CD4-positive, alpha-beta memory T cell (primary cell): ENCODE measurements around the gene RPTN. TPM values are rescaled to one million over a fixed set of nuclear protein-coding genes. Genes with fewer than 3 reads are reported as not detected.
A peak's percentile ranks its signal among the peaks of the same experiment; 100 is the strongest.

Experiments used
- CTCF ChIA-PET: fragments of 350-600 bp; sonication (Branson Sonifier 250); formaldehyde crosslinking; loops from one replicate; lab custom pipeline; 2021; ENCODE audit warnings: inconsistent platforms; ENCODE audit not compliant: partially characterized antibody; lab: Charles Lee
- POLR2A ChIA-PET: fragments of 350-600 bp; sonication (Branson Sonifier 250); formaldehyde crosslinking; loops from one replicate; lab custom pipeline; 2021; ENCODE audit not compliant: partially characterized antibody; lab: Charles Lee
- DNase-seq, 5 donors: peaks; one replicate each; pipeline versions ENCODE4 v3.0.0 to v3.0.0-alpha.2; 2020 to 2022; ENCODE audit warnings: mixed read lengths in 1 of 5
- H3K27ac ChIP-seq: one replicate; pipeline ENCODE4 v1.7.0; 2013; ENCODE audit warnings: low read depth, low read length
- H3K27me3 ChIP-seq: 2 replicates; pipeline ENCODE4 v1.7.0; 2013; ENCODE audit warnings: mild to moderate bottlenecking, low read length, moderate library complexity; ENCODE audit not compliant: insufficient read depth
- H3K36me3 ChIP-seq: 2 replicates; pipeline ENCODE4 v1.7.0; 2013; ENCODE audit warnings: mild to moderate bottlenecking, low read length, moderate library complexity; ENCODE audit not compliant: insufficient read depth
- H3K4me1 ChIP-seq: 2 replicates; pipeline ENCODE4 v1.7.0; 2013; ENCODE audit warnings: mild to moderate bottlenecking, low read length, moderate library complexity; ENCODE audit not compliant: insufficient read depth
- H3K4me3 ChIP-seq, 2 donors: one replicate each; pipeline ENCODE4 v1.7.0; 2013; ENCODE audit warnings: low read length in 2 of 2, mild to moderate bottlenecking in 1 of 2
- H3K9me3 ChIP-seq, 2 donors: one replicate each; pipeline ENCODE4 v1.7.0; 2013; ENCODE audit warnings: low read length in 2 of 2, control low read depth in 1 of 2; ENCODE audit not compliant: control insufficient read depth in 1 of 2
- H3K27ac Mint-ChIP-seq, 7 donors: one replicate each; pipeline ENCODE4 v1.8.0; 2020 to 2021; ENCODE audit warnings: mixed read lengths in 7 of 7, mild to moderate bottlenecking in 6 of 7, inconsistent platforms in 3 of 7, moderate library complexity in 3 of 7
- H3K27me3 Mint-ChIP-seq, 2 donors: one replicate each; pipeline ENCODE4 v1.8.0; 2020 to 2021; ENCODE audit warnings: mixed read lengths in 2 of 2
- H3K36me3 Mint-ChIP-seq, 2 donors: one replicate each; pipeline ENCODE4 v1.8.0; 2020 to 2021; ENCODE audit warnings: mixed read lengths in 2 of 2, inconsistent platforms in 1 of 2, mild to moderate bottlenecking in 1 of 2
- H3K4me1 Mint-ChIP-seq, 4 donors: one replicate each; pipeline ENCODE4 v1.8.0; 2020 to 2021; ENCODE audit warnings: mixed read lengths in 4 of 4, mild to moderate bottlenecking in 1 of 4
- H3K4me3 Mint-ChIP-seq, 8 donors: one replicate each; pipeline ENCODE4 v1.8.0; 2020 to 2021; ENCODE audit warnings: mixed read lengths in 8 of 8, mild to moderate bottlenecking in 7 of 8, moderate library complexity in 6 of 8, inconsistent platforms in 3 of 8
- H3K9me3 Mint-ChIP-seq, 8 donors: one replicate each; pipeline ENCODE4 v1.8.0; 2020 to 2021; ENCODE audit warnings: mixed read lengths in 8 of 8, mild to moderate bottlenecking in 5 of 8, inconsistent platforms in 3 of 8, moderate library complexity in 1 of 8
- intact Hi-C: fragments of 100-400 bp; cut with micrococcal nuclease; formaldehyde crosslinking; loops from one replicate; pipeline ENCODE4 v1.15.1; 2023
- polyA plus RNA-seq, 2 donors: library from polyadenylated mRNA; unstranded; fragments of 300-500 nt; fragmentation: Illumina TruSeq; gene quantifications; one replicate each; pipeline ENCODE4 v1.2.3, GENCODE V29; 2021
- total RNA-seq, 2 experiments: library from RNA; stranded (reverse); gene quantifications; one replicate each; pipeline ENCODE4 v1.2.3, GENCODE V29; 2021

Gene RPTN
- total and polyA plus RNA-seq, 4 experiments from 2014 or later: not detected

DNA sequence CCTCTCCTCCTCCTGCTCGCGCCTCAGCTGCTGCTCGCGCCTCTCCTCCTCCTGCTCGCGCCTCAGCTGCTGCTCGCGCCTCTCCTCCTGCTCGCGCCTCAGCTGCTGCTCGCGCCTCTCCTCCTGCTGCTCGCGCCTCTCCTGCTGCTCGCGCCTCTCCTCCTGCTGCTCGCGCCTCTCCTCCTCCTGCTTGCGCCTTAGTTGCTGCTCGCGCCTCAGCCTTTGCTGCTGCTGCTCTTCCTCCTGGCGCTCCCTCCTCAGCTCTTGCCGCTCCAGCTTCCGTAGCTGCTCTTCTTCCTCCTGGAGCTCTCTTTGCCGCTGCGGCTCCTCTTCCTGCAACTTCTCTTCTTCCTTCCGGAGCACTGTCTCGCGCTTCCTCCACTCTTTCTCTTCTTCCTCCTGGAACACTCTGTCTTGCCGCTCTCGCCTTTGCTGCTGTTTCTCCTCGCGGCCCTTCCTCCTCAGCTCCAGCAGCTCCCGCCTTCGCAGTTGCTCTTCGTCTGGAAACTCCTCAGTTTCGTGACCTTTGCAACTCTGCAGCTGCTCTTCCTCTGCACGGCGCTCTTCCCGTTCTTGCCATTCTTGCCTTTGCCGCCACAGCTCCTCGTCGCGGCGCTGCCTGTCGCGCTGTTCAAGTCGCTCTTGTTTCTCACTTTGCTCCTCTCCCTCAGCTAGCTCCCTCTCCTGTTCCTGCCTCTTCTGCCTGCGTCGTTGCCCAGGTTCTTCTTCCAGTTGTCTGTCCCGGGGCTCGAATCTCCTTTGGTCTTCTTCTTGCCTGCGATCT, 46.7 kb downstream of the RPTN start:
- Histone ChIP-seq H3K4me3 (peak overlapping the region in 1 of 2 donors; percentile 49), H3K36me3 (no peaks in the 10 kb centered on the region), H3K4me1 (peaks cover 47% of the 10 kb centered on the region), H3K9me3 (no peaks in the 10 kb centered on the region), H3K27me3 (peaks cover 44% of the 10 kb centered on the region), H3K27ac (no peak overlapping the region)
- ChIA-PET POLR2A (no interaction called here), CTCF (interaction anchor here (0.9 to 2.2 kb wide), 3 partner anchors 59 to 368 kb away, joined by 3 to 7 read pairs (median 3); no protein-coding TSS in a partner anchor)
- peaks cover 0 to 4% of the 10 kb centered on the region in 2 donors for H3K36me3 Mint-ChIP-seq
- H3K27me3 Mint-ChIP-seq: peaks cover 8 to 35% of the 10 kb centered on the region in 2 donors
- H3K4me3 Mint-ChIP-seq: no peak overlapping the region
- no peak overlapping the region for H3K27ac Mint-ChIP-seq
- H3K4me1 Mint-ChIP-seq: peaks cover 0 to 11% (median 8%) of the 10 kb centered on the region in 4 donors
- intact Hi-C loops: loop anchor here (10.0 kb wide), 1 partner anchor 57 kb away; no protein-coding TSS in a partner anchor
- no peak for DNase-seq
- H3K9me3 Mint-ChIP-seq: peaks cover 0 to 11% (median 7%) of the 10 kb centered on the region in 8 donors

GRCh38 chr1:152111515-152111968, 47.5 kb downstream of the RPTN start:
- peak in 2 of 5 donors; percentile 16 to 22 for DNase-seq
- Histone ChIP-seq H3K36me3 (no peaks in the 10 kb centered on the region), H3K27ac (no peak overlapping the region), H3K9me3 (no peaks in the 10 kb centered on the region), H3K27me3 (peaks cover 47% of the 10 kb centered on the region), H3K4me3 (peak overlapping the region; percentile 47 to 59), H3K4me1 (peaks cover 47% of the 10 kb centered on the region)
- no peak overlapping the region for H3K4me3 Mint-ChIP-seq
- peaks cover 0 to 15% (median 11%) of the 10 kb centered on the region in 8 donors for H3K9me3 Mint-ChIP-seq
- peaks cover 0 to 13% (median 9%) of the 10 kb centered on the region in 4 donors for H3K4me1 Mint-ChIP-seq
- H3K36me3 Mint-ChIP-seq: peaks cover 0 to 4% of the 10 kb centered on the region in 2 donors
- intact Hi-C loops: loop anchor here (10.0 kb wide), 1 partner anchor 57 kb away; no protein-coding TSS in a partner anchor
- POLR2A ChIA-PET: interaction anchor here (0.7 to 1.2 kb wide), 2 partner anchors 13 to 256 kb away, joined by 3 to 4 read pairs; no protein-coding TSS in a partner anchor
- H3K27ac Mint-ChIP-seq: no peak overlapping the region
- CTCF ChIA-PET: interaction anchor here (0.9 to 2.2 kb wide), 4 partner anchors 59 to 369 kb away, joined by 3 to 7 read pairs (median 3); no protein-coding TSS in a partner anchor
- H3K27me3 Mint-ChIP-seq: peaks cover 8 to 33% of the 10 kb centered on the region in 2 donors

DNA sequence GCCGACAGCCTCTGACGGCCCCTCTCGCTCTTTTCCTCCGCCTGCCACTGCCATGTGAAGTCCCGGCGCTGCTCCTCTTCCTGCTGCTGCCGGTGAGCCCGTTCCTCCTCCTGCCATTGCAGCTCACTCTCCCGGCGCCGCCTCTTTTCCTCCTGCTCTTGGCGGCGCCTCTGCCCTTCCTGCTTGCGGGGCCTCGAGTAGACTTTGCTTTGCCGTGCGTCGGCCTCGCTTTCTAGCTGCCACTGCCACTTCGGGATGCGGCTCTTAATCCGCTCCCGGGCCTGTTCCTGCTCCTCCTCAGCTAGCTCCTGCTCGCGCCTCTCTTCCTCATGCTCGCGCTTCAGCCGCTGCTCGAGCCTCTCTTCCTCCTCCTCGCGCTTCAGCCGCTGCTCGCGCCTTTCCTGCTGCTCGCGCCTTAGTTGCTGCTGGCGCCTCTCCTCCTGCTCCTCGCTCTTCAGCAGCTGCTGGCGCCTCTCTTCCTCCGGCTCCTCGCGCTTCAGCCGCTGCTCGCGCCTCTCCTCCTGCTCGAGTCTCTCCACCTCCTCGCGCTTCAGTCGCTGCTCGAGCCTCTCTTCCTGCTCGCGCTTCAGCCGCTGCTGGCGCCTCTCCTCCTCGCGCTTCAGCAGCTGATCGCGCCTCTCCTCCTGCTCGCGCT, 48.0 kb downstream of the RPTN start:
- peaks cover 11 to 35% of the 10 kb centered on the region in 2 donors for H3K27me3 Mint-ChIP-seq
- ChIA-PET CTCF (interaction anchor here (1.5 to 2.2 kb wide), 6 partner anchors 30 to 349 kb away, joined by 3 to 8 read pairs (median 4); no protein-coding TSS in a partner anchor), POLR2A (interaction anchor here (0.7 to 1.7 kb wide), 3 partner anchors 13 to 256 kb away, joined by 3 to 8 read pairs (median 4); partner anchors contain the start of gene S100A11)
- H3K36me3 Mint-ChIP-seq: peaks cover 0 to 4% of the 10 kb centered on the region in 2 donors
- no peaks in the 10 kb centered on the region for H3K9me3 ChIP-seq
- peak overlapping the region; percentile 47 to 59 for H3K4me3 ChIP-seq
- peaks cover 0 to 20% (median 11%) of the 10 kb centered on the region in 8 donors for H3K9me3 Mint-ChIP-seq
- H3K4me3 Mint-ChIP-seq: no peak overlapping the region
- no peaks in the 10 kb centered on the region for H3K36me3 ChIP-seq
- DNase-seq: peak; percentile 21 to 39 (median 25)
- intact Hi-C loops: loop anchor here (10.0 kb wide), 1 partner anchor 56 kb away; no protein-coding TSS in a partner anchor
- peaks cover 0 to 13% (median 9%) of the 10 kb centered on the region in 4 donors for H3K4me1 Mint-ChIP-seq
- no peak overlapping the region for H3K27ac Mint-ChIP-seq
- no peak overlapping the region for H3K27ac ChIP-seq
- H3K27me3 ChIP-seq: peaks cover 51% of the 10 kb centered on the region
- H3K4me1 ChIP-seq: peaks cover 47% of the 10 kb centered on the region

DNA sequence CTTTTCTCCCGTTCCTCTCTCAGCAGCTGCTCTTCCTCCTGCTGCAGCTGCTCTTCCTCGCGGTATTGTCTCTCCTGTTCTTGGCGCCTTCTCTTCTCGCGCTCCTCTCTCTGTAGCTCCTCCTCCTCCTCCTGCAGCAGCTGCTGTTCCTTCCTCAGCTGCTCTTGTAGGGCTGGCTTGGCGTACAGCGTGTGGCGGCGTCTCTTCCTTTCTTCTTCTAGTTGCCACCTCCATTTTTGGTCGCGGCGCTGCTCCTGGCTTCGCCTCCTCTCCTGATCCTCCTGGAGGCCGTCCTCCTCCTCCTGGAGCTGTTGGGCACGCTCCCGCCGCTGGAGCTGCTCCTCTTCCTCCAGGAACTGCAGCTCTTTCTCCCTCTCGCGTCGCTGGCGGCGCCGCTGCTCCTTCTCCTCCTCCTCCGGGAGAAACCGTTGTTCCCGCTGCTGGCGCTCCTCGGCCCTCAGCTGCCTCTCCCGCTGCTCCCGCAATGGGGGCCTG, 48.6 kb downstream of the RPTN start:
- Mint-ChIP-seq H3K27ac (no peak overlapping the region), H3K27me3 (peaks cover 11 to 33% of the 10 kb centered on the region in 2 donors), H3K36me3 (peaks cover 0 to 4% of the 10 kb centered on the region in 2 donors), H3K9me3 (peaks cover 0 to 20% (median 11%) of the 10 kb centered on the region in 8 donors), H3K4me1 (peaks cover 0 to 13% (median 9%) of the 10 kb centered on the region in 4 donors), H3K4me3 (no peak overlapping the region)
- Histone ChIP-seq H3K4me1 (peaks cover 47% of the 10 kb centered on the region), H3K27me3 (peaks cover 57% of the 10 kb centered on the region), H3K4me3 (peak overlapping the region; percentile 42 to 59), H3K36me3 (no peaks in the 10 kb centered on the region), H3K9me3 (no peaks in the 10 kb centered on the region), H3K27ac (no peak overlapping the region)
- intact Hi-C loops: loop anchor here (10.0 kb wide), 1 partner anchor 56 kb away; no protein-coding TSS in a partner anchor
- ChIA-PET CTCF (interaction anchor here (1.1 to 1.9 kb wide), 6 partner anchors 31 to 349 kb away, joined by 3 to 8 read pairs (median 4); no protein-coding TSS in a partner anchor), POLR2A (interaction anchor here (1.2 to 1.7 kb wide), 2 partner anchors 14 to 75 kb away, joined by 4 to 8 read pairs; partner anchors contain the start of gene S100A11)
- peak in 4 of 5 donors; percentile 21 to 30 (median 28) for DNase-seq

- Histone ChIP-seq H3K36me3 (no peaks in the 10 kb centered on the region), H3K4me3 (peak overlapping the region; percentile 42 to 59), H3K27me3 (peaks cover 62% of the 10 kb centered on the region), H3K9me3 (no peaks in the 10 kb centered on the region), H3K4me1 (peaks cover 47% of the 10 kb centered on the region), H3K27ac (no peak overlapping the region)
- POLR2A ChIA-PET: interaction anchor here (1.7 kb wide), 1 partner anchor 74 kb away, joined by 8 read pairs; the partner anchor contains the start of gene S100A11
- H3K27me3 Mint-ChIP-seq: peaks cover 13 to 34% of the 10 kb centered on the region in 2 donors
- H3K4me3 Mint-ChIP-seq: no peak overlapping the region
- H3K36me3 Mint-ChIP-seq: peaks cover 0 to 4% of the 10 kb centered on the region in 2 donors
- DNase-seq: no peak
- CTCF ChIA-PET: interaction anchor here (1.1 to 1.9 kb wide), 5 partner anchors 31 to 350 kb away, joined by 3 to 8 read pairs (median 4); no protein-coding TSS in a partner anchor
- H3K4me1 Mint-ChIP-seq: peaks cover 0 to 13% (median 9%) of the 10 kb centered on the region in 4 donors
- H3K27ac Mint-ChIP-seq: no peak overlapping the region
- intact Hi-C loops: loop anchor here (10.0 kb wide), 1 partner anchor 55 kb away; no protein-coding TSS in a partner anchor
- H3K9me3 Mint-ChIP-seq: peaks cover 0 to 20% (median 10%) of the 10 kb centered on the region in 8 donors
Observed at GRCh38 chr1:152109998-152110294, 49.1 kb downstream of the RPTN start.

DNA sequence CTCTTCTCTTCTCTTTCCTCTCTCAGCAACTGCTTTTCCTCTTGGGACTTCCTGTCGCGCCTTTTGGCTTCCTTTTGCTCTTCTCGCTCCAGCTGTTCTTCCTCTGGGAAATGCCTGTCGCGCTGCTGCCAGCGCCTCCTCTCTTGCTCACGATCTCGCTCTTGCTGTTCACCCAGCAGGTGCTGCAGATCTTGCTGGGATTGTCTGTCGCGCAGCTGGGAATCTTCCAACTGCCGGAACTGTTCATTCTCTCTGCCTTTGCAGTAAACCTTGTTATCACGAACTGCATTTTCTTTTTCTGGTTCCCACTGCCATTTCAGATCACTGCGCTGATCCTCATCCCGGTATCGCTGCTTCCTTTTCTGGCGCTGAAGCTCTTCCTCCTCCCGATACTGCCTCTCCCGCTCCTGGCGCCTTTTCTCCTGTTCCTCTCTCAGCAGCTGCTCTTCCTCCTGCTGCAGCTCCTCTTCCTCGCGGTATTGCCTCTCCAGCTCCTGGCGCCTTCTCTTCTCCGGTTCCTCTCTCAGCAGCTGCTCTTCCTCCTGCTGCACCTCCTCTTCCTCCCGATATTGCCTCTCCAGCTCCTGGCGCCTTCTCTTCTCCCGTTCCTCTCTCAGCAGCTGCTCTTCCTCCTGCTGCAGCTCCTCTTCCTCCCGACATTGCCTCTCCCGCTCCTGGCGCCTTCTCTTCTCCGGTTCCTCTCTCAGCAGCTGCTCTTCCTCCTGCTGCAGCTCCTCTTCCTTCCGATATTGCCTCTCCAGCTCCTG, 49.6 kb downstream of the RPTN start:
- Histone ChIP-seq H3K4me3 (peak overlapping the region in 1 of 2 donors; percentile 59), H3K9me3 (no peaks in the 10 kb centered on the region), H3K27ac (no peak overlapping the region), H3K4me1 (peaks cover 47% of the 10 kb centered on the region), H3K36me3 (no peaks in the 10 kb centered on the region), H3K27me3 (peaks cover 59% of the 10 kb centered on the region)
- intact Hi-C loops: no loop called here
- Mint-ChIP-seq H3K9me3 (peaks cover 0 to 20% (median 10%) of the 10 kb centered on the region in 8 donors), H3K27ac (no peak overlapping the region), H3K27me3 (peaks cover 13 to 33% of the 10 kb centered on the region in 2 donors), H3K4me3 (no peak overlapping the region), H3K36me3 (peaks cover 0 to 4% of the 10 kb centered on the region in 2 donors), H3K4me1 (peaks cover 0 to 13% (median 9%) of the 10 kb centered on the region in 4 donors)
- DNase-seq: no peak
- POLR2A ChIA-PET: interaction anchor here (1.7 kb wide), 1 partner anchor 74 kb away, joined by 8 read pairs; the partner anchor contains the start of gene S100A11
- CTCF ChIA-PET: interaction anchor here (1.1 to 1.9 kb wide), 5 partner anchors 32 to 350 kb away, joined by 3 to 8 read pairs (median 4); no protein-coding TSS in a partner anchor
